ENCODE data around the gene TMIE. TPM values are rescaled to one million over a fixed set of nuclear protein-coding genes. Genes with fewer than 3 reads are reported as not detected.
A peak's percentile ranks its signal among the peaks of the same experiment; 100 is the strongest.

Gene TMIE
- total and polyA plus RNA-seq, 2 donors (not counting 1 experiment from before 2014, with no cell fraction given), result 0.27 to 2.0 TPM

DNA sequence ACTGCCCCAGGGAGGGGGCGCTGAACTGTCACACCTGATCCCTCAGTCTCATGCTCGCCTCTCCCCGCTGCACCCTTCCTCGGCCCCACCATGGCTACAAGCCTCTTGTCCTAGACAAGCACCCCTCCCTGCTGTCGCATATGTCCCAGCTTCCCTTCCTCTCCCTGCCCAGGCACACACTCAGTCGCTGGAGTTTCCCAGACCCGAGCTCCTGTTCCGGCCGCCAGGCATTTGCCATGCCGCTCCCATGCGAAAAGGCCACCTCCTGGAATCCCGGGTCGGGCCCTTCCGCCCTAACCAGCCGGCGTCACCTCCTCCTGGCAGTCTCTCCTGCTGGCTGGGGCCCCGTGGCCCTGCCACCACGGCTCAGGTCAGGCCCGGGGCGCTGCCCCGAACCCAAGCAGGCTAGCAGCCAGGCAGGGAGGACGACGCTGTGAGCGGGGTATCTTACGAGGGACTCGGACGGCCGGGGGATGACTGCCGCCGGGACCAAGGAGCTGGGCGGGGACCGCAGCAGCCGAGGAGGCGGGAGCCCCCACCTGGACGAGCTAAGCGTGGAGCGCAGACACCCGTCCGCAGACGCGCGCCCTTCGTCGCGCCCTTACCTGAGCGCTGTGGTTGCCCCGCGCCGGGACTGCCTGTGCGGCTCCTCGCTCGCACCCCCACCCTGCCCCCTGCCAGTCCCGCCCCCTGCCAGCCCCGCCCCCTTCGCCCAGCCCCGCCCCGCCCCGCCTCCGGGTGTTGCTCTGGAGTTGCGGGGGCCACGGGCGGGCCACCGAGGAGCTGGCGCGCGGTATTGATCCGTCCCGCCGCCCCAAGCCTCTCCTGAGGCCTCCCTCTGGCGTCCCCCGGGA lies 7.9 kb upstream of the TMIE start, which contains the start of gene ALS2CL:
Gene ALS2CL, minus strand, starts transcription at position 642 of the 854 bp plus-strand sequence. CDS start 4,239 bp downstream, outside the sequence.
- TF ChIP-seq CTCF (conservative IDR thresholded peaks at IDR 0.05 in 1 of 2, IDR thresholded peaks at IDR 0.05 in 1 of 2; ENCODE audit: low read depth in 1 of 2, low read length in 2 of 2) (no peak), EZH2 (IDR thresholded peaks at IDR 0.05; ENCODE audit: low read length, missing control alignments) (no peak)
- H3K79me2 ChIP-seq (ENCODE audit: control insufficient read depth, insufficient read depth, low read length), result no peaks in the 10 kb centered on the region
- peak in 1 of 2 donors; percentile 6 for DNase-seq (ENCODE audit: low read depth in 2 of 2)
- peak within 1 kb of the TSS; percentile 26 for H3K9ac ChIP-seq (ENCODE audit: insufficient read depth, low read length)
- H3K4me2 ChIP-seq (ENCODE audit: extremely low read depth, insufficient read depth, low read length), result peak within 1 kb of the TSS; percentile 73
- H3K4me1 ChIP-seq (ENCODE audit: control insufficient read depth, extremely low read depth, insufficient read depth, low read length), result peaks cover 5% of the 10 kb centered on the region
- H3K9me3 ChIP-seq (ENCODE audit: control insufficient read depth, insufficient read depth, low read depth, low read length), result no peaks in the 10 kb centered on the region
- no peak within 1 kb of the TSS for H3K27ac ChIP-seq (ENCODE audit: insufficient read depth, low read length)
- H2AFZ ChIP-seq (ENCODE audit: low read length), result peak within 1 kb of the TSS; percentile 54
- H4K20me1 ChIP-seq (ENCODE audit: control insufficient read depth, extremely low read depth, insufficient read depth, low read length), result no peaks in the 10 kb centered on the region
- peaks cover 6% of the 10 kb centered on the region for H3K27me3 ChIP-seq (ENCODE audit: control insufficient read depth, insufficient read depth, low read length)
- H3K4me3 ChIP-seq (replicated peaks in 1 of 4; ENCODE audit: control extremely low read depth in 1 of 4, insufficient read depth in 1 of 4, low read depth in 3 of 4, low read length in 4 of 4), result peak within 1 kb of the TSS; percentile 33 to 63 (median 44)
- no peaks in the 10 kb centered on the region for H3K36me3 ChIP-seq (ENCODE audit: control insufficient read depth, insufficient read depth, low read length)

- peak in 1 of 2 donors; percentile 11 for DNase-seq (ENCODE audit: low read depth in 2 of 2)
- peak overlapping the region in 1 of 4 experiments; percentile 34 for H3K4me3 ChIP-seq (replicated peaks in 1 of 4; ENCODE audit: control extremely low read depth in 1 of 4, insufficient read depth in 1 of 4, low read depth in 3 of 4, low read length in 4 of 4)
- H3K4me1 ChIP-seq (ENCODE audit: control insufficient read depth, extremely low read depth, insufficient read depth, low read length), result peaks cover 5% of the 10 kb centered on the region
- H4K20me1 ChIP-seq (ENCODE audit: control insufficient read depth, extremely low read depth, insufficient read depth, low read length), result no peaks in the 10 kb centered on the region
- TF ChIP-seq CTCF (conservative IDR thresholded peaks at IDR 0.05 in 1 of 2, IDR thresholded peaks at IDR 0.05 in 1 of 2; ENCODE audit: low read depth in 1 of 2, low read length in 2 of 2) (no peak), EZH2 (IDR thresholded peaks at IDR 0.05; ENCODE audit: low read length, missing control alignments) (no peak)
- H3K9ac ChIP-seq (ENCODE audit: insufficient read depth, low read length), result no peak overlapping the region
- H3K9me3 ChIP-seq (ENCODE audit: control insufficient read depth, insufficient read depth, low read depth, low read length), result no peaks in the 10 kb centered on the region
- no peak overlapping the region for H3K27ac ChIP-seq (ENCODE audit: insufficient read depth, low read length)
- H3K36me3 ChIP-seq (ENCODE audit: control insufficient read depth, insufficient read depth, low read length), result no peaks in the 10 kb centered on the region
- peaks cover 6% of the 10 kb centered on the region for H3K27me3 ChIP-seq (ENCODE audit: control insufficient read depth, insufficient read depth, low read length)
- H3K4me2 ChIP-seq (ENCODE audit: extremely low read depth, insufficient read depth, low read length), result no peak overlapping the region
- no peak overlapping the region for H2AFZ ChIP-seq (ENCODE audit: low read length)
- H3K79me2 ChIP-seq (ENCODE audit: control insufficient read depth, insufficient read depth, low read length), result no peaks in the 10 kb centered on the region
Observed at GRCh38 chr3:46693892-46694226, 7.3 kb upstream of the TMIE start.

- Histone ChIP-seq H3K79me2 (ENCODE audit: control insufficient read depth, insufficient read depth, low read length) (no peaks in the 10 kb centered on the region), H3K9ac (ENCODE audit: insufficient read depth, low read length) (no peak overlapping the region), H3K36me3 (ENCODE audit: control insufficient read depth, insufficient read depth, low read length) (no peaks in the 10 kb centered on the region), H3K27me3 (ENCODE audit: control insufficient read depth, insufficient read depth, low read length) (peaks cover 6% of the 10 kb centered on the region), H3K4me1 (ENCODE audit: control insufficient read depth, extremely low read depth, insufficient read depth, low read length) (peaks cover 5% of the 10 kb centered on the region), H3K9me3 (ENCODE audit: control insufficient read depth, insufficient read depth, low read depth, low read length) (no peaks in the 10 kb centered on the region), H4K20me1 (ENCODE audit: control insufficient read depth, extremely low read depth, insufficient read depth, low read length) (no peaks in the 10 kb centered on the region), H2AFZ (ENCODE audit: low read length) (no peak overlapping the region), H3K27ac (ENCODE audit: insufficient read depth, low read length) (no peak overlapping the region), H3K4me3 (replicated peaks in 1 of 4; ENCODE audit: control extremely low read depth in 1 of 4, insufficient read depth in 1 of 4, low read depth in 3 of 4, low read length in 4 of 4) (no peak overlapping the region), H3K4me2 (ENCODE audit: extremely low read depth, insufficient read depth, low read length) (no peak overlapping the region)
- TF ChIP-seq EZH2 (IDR thresholded peaks at IDR 0.05; ENCODE audit: low read length, missing control alignments), result no peak
- no peak for TF ChIP-seq CTCF (conservative IDR thresholded peaks at IDR 0.05 in 1 of 2, IDR thresholded peaks at IDR 0.05 in 1 of 2; ENCODE audit: low read depth in 1 of 2, low read length in 2 of 2)
- DNase-seq (ENCODE audit: low read depth in 2 of 2), result no peak
Observed at GRCh38 chr3:46694520-46694919, 6.7 kb upstream of the TMIE start.

All from fibroblast of lung (primary cell).